ENCODE measurements around the gene LTF. TPM values are rescaled to one million over a fixed set of nuclear protein-coding genes. Genes with fewer than 3 reads are reported as not detected.
A peak's percentile ranks its signal among the peaks of the same experiment; 100 is the strongest.
"Not testable (repeated sequence)": the region's sequence is repeated elsewhere in the genome, so short reads cannot be mapped to it uniquely, and the experiment has no call there.

LTF gene
- total RNA-seq, 3 donors from 2014 or later: 1.2 to 1.4 (median 1.2) TPM

DNA sequence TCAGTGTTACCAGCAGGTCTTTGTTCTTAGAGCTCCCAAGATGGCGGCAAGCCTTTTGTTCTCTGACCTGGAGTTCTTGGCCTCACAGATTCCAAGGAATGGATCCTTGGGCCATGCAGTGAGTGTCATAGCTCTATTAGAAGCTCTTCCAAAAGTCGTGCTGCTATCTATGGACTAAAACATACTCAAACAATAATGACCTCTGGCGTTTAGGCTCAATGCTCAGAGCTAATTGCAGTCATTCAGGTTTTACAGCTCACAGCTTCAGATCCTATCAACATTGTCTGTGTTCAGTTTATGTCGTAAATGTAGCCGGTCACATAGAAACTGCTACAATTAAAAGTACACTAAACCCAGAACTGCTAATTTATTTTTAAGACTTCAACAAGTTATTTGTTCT lies 35.5 kb downstream of the LTF start:
- TF ChIP-seq CTCF (IDR thresholded peaks at IDR 0.05): no peak
- peaks cover 6% of the 10 kb centered on the region for H3K4me1 ChIP-seq (ENCODE audit: low read depth)
- H3K9me3 ChIP-seq: no peaks in the 10 kb centered on the region
- no peaks in the 10 kb centered on the region for H3K36me3 ChIP-seq (ENCODE audit: low read depth)
- intact Hi-C loops (cut with DNase I, micrococcal nuclease): no loop called here
- H3K4me3 ChIP-seq: no peak overlapping the region
- DNase-seq (peak in 1 of 3 donors; percentile 50), ATAC-seq (peak; percentile 82)

DNA sequence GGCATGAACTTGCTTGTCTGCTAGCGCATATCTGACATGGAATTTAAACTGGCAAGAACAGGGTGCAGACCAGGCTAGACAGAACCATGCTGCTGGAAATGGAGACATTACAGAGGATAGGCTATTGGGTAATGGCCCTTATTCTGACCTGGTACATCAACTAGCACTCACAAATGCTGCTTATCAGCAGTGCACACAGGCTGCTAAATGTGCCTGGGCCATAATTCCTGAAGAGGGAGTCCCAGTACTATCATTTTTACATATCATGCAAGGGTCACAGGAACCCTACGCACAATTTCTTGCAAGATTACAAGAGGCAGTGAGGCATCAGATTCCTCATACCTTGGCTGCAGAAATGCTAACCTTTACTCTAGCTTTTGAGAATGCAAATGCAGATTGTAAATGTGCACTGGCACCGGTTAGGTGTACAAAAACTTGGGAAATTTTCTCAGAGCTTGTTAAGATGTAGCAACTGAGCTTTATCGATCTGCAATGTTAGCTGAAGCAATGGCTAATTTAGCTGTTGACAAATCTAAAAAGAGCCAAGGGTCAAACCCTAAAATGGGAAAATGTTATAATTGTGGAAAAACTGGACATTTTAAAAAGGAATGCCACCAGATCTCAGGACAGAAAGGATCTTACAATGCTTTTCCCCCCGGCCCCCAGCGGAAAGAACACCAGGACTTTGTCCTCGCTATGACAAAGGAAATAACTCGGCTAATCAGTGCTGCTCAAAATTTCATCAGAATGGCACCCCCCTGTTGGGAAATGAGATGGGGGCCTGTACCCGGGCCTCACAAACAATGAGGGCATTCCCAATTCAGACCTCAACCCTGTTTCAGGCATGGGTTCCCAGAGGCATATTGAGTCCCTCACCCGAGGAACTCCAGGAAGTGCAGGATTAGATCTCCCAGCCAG lies 36.5 kb downstream of the LTF start:
- intact Hi-C loops (cut with DNase I, micrococcal nuclease): no loop called here
- Histone ChIP-seq H3K4me1 (ENCODE audit: low read depth) (peaks cover 6% of the 10 kb centered on the region), H3K9me3 (no peaks in the 10 kb centered on the region), H3K4me3 (no peak overlapping the region), H3K36me3 (ENCODE audit: low read depth) (no peaks in the 10 kb centered on the region)
- peak in 1 of 3 donors; percentile 41 for DNase-seq
- no peak for TF ChIP-seq CTCF (IDR thresholded peaks at IDR 0.05)
- peak; percentile 19 for ATAC-seq

GRCh38 chr3:46427404-46427803 lies 37.3 kb downstream of the LTF start:
- DNase-seq; H3K9me3 ChIP-seq; H3K36me3 ChIP-seq (ENCODE audit: low read depth); H3K4me1 ChIP-seq (ENCODE audit: low read depth); intact Hi-C loops (cut with DNase I, micrococcal nuclease); H3K4me3 ChIP-seq; ATAC-seq: not testable (repeated sequence)

DNA sequence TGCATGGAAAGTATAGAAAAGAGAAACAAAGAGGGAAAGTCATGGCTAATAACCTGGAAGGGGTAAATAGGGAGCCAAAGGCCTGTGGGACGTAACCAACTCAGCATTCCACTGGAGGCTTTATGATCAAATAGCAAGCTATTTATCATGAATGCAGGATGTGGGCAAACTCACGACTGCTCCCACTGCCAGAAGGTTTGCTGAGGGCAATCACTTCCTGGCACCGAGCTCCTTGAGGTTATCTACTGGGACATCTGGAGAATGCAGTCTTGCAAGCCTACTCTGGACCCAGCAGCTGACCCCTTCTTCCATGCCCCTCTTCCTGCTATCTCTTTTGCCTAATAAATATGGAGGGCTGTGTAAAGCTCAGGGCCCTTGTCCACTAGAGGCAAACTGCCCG lies 38.2 kb downstream of the LTF start:
- intact Hi-C loops (cut with DNase I, micrococcal nuclease); H3K4me1 ChIP-seq (ENCODE audit: low read depth); DNase-seq; ATAC-seq; H3K36me3 ChIP-seq (ENCODE audit: low read depth); H3K9me3 ChIP-seq; H3K4me3 ChIP-seq: not testable (repeated sequence)

DNA sequence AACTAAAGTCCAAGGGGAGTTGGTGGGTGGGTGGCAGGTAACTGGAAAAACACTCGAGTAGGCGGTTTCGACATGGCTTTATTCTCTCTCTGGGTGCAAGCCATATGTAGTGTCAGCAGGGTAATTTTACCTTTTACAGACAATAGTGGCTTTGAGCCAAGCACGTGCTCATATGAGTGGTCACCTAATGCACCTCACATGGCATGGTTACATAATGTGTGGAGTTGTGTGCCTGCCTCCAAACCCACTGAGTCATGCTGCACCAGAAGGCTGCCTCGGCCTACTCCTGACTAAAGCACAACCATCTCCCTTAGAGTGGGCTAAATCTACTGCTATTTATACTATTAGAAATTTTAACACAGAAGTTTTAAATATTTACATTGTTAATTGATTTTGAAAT lies 41.1 kb downstream of the LTF start:
- Histone ChIP-seq H3K4me1 (ENCODE audit: low read depth) (peaks cover 5% of the 10 kb centered on the region), H3K4me3 (no peak overlapping the region), H3K36me3 (ENCODE audit: low read depth) (no peaks in the 10 kb centered on the region), H3K9me3 (no peaks in the 10 kb centered on the region)
- DNase-seq: no peak
- intact Hi-C loops (cut with DNase I, micrococcal nuclease): no loop called here
- TF ChIP-seq CTCF (IDR thresholded peaks at IDR 0.05): no peak
- ATAC-seq: no peak

DNA sequence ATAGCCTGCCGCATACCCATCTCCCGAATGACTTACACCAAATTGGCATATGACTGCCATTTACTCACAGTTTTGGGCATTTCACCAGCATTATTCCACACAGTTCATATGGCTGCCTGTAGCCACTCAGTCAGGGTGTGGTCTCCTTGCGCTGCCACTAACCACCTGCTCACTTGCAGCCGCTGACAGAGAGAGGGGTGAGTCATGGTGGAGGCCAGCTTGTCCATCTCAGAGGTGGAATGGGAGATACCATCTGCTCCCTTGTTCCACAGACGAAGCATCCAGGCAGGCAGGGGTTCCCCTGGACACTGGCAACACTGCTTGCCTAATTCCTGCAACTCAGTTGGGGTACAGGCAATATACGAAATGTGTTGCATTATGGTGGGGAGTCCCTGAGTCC lies 42.1 kb downstream of the LTF start:
- peak in 2 of 3 donors; percentile 39 to 62 for DNase-seq
- intact Hi-C loops (cut with DNase I, micrococcal nuclease): no loop called here
- no peaks in the 10 kb centered on the region for H3K36me3 ChIP-seq (ENCODE audit: low read depth)
- H3K9me3 ChIP-seq: no peaks in the 10 kb centered on the region
- no peak for TF ChIP-seq CTCF (IDR thresholded peaks at IDR 0.05)
- ATAC-seq: peak; percentile 98
- no peaks in the 10 kb centered on the region for H3K4me1 ChIP-seq (ENCODE audit: low read depth)
- H3K4me3 ChIP-seq: no peak overlapping the region

Measured in mucosa of descending colon (tissue), 3 donors.